ENCODE data around the gene KLHL6.
"Not testable (repeated sequence)": the region's sequence is repeated elsewhere in the genome, so short reads cannot be mapped to it uniquely, and the experiment has no call there.

KLHL6 gene

GRCh38 chr3:183443395-183444385 is 111.8 kb downstream of the KLHL6 start:
- DNase-seq: no peak

GRCh38 chr3:183442994-183443393 is 112.5 kb downstream of the KLHL6 start:
- no peak for DNase-seq

GRCh38 chr3:183440521-183440920 is 115.0 kb downstream of the KLHL6 start:
- not testable (repeated sequence) for DNase-seq

- no peak for DNase-seq
These were observed 116.0 kb downstream of the KLHL6 start for GRCh38 chr3:183439515-183439914.

GRCh38 chr3:183438735-183439134 is 116.8 kb downstream of the KLHL6 start:
- no peak for DNase-seq

- DNase-seq: no peak
These were observed 117.6 kb downstream of the KLHL6 start for GRCh38 chr3:183437666-183438564.

Measured in right forelimb (tissue), 1 donor.